WTC11 (cell line): ENCODE measurements around the gene PRPH.

Source experiments
- ETV6 ChIP-seq: sonication (generic); formaldehyde crosslinking; IDR thresholded peaks from 2 replicates; pipeline ENCODE4 v1.8.1; 2022; ENCODE audit warnings: mild to moderate bottlenecking, missing genetic modification reagents
- FOXK1 ChIP-seq: sonication (generic); formaldehyde crosslinking; IDR thresholded peaks from 2 replicates; pipeline ENCODE4 v1.8.0; 2022; ENCODE audit warnings: mild to moderate bottlenecking, moderate library complexity, missing genetic modification reagents
- NR3C1 ChIP-seq: sonication (generic); formaldehyde crosslinking; conservative IDR thresholded peaks from 2 replicates; pipeline ENCODE4 v1.8.1; 2023; ENCODE audit warnings: low read depth, mild to moderate bottlenecking, missing genetic modification reagents
- TEAD4 ChIP-seq: sonication (generic); formaldehyde crosslinking; IDR thresholded peaks from 2 replicates; pipeline ENCODE4 v1.8.0; 2022; ENCODE audit warnings: mild to moderate bottlenecking, missing genetic modification reagents
- TP53 ChIP-seq: sonication (generic); formaldehyde crosslinking; IDR thresholded peaks from 2 replicates; pipeline ENCODE4 v1.8.1; 2023; ENCODE audit warnings: mild to moderate bottlenecking, missing genetic modification reagents
- TF ChIP-seq, protein P1 (sequence below): fragments of 200-600 bp; IDR thresholded peaks from 2 replicates; pipeline ENCODE4 v1.8.0; 2022; ENCODE audit warnings: antibody characterized with exemption
- TF ChIP-seq, protein P2 (sequence below): sonication (generic); formaldehyde crosslinking; IDR thresholded peaks from 2 replicates; pipeline ENCODE4 v1.8.1; 2023; ENCODE audit warnings: mild to moderate bottlenecking, missing genetic modification reagents, moderate library complexity

DNA sequence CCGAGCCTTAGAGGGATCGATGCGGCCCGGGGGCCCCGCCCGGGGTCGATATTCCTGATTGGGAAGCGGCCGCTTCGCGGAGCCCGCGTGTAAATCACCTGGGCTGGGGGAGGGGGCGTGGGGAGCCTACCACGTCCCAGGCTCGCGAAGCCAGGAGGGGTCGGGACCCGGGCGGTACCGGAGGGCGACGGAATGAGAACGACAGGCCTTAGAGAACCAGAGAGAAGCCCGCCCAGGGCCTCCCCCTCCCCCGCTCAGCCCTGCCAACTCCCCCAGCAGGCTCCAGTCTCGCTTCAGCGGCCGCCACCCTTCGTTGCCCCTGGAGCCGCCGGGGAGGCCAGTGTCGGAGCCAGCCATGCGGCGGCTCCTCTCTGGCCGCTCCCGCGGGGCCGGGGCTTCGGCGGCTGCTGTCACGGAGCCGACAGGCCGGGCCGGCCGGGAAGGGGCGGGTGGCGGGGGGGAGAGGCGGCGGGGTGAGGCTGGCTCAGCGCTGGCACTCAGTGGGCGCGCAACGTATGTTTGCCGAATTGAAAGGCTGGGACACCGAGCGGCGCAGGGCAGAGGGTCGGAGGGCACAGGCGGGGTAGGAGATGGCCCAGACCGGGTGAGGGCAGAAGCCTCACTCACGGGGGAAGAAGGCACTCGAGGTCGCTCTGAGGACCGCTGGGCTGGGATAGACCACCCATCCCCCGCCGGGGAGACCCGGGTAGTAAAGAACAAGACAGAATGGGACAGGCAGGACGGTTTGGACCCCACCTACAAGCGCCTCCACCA, 50.3 kb downstream of the PRPH start:
- TF ChIP-seq, protein P1, sequence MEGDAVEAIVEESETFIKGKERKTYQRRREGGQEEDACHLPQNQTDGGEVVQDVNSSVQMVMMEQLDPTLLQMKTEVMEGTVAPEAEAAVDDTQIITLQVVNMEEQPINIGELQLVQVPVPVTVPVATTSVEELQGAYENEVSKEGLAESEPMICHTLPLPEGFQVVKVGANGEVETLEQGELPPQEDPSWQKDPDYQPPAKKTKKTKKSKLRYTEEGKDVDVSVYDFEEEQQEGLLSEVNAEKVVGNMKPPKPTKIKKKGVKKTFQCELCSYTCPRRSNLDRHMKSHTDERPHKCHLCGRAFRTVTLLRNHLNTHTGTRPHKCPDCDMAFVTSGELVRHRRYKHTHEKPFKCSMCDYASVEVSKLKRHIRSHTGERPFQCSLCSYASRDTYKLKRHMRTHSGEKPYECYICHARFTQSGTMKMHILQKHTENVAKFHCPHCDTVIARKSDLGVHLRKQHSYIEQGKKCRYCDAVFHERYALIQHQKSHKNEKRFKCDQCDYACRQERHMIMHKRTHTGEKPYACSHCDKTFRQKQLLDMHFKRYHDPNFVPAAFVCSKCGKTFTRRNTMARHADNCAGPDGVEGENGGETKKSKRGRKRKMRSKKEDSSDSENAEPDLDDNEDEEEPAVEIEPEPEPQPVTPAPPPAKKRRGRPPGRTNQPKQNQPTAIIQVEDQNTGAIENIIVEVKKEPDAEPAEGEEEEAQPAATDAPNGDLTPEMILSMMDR, result no peak
- TF ChIP-seq ETV6 (CRISPR knock-in tag) (no peak), NR3C1 (CRISPR knock-in tag) (no peak), TEAD4 (CRISPR knock-in tag) (no peak), TP53 (CRISPR knock-in tag) (no peak), FOXK1 (CRISPR knock-in tag) (no peak)
- TF ChIP-seq, protein P2, sequence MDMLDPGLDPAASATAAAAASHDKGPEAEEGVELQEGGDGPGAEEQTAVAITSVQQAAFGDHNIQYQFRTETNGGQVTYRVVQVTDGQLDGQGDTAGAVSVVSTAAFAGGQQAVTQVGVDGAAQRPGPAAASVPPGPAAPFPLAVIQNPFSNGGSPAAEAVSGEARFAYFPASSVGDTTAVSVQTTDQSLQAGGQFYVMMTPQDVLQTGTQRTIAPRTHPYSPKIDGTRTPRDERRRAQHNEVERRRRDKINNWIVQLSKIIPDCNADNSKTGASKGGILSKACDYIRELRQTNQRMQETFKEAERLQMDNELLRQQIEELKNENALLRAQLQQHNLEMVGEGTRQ (CRISPR knock-in tag), result no peak
